ENCODE data around the gene KDM7A. TPM values are rescaled to one million over a fixed set of nuclear protein-coding genes. Genes with fewer than 3 reads are reported as not detected.

The KDM7A gene
- total and polyA plus RNA-seq, 2 of the 4 experiments (the other 2 are of a cell fraction): 1.5 to 2.3 TPM

- peak overlapping the region; percentile 79 for H2AK5ac ChIP-seq (ENCODE audit: low read depth, low read length)
- ChIA-PET CTCF (no interaction called here), POLR2A (ENCODE audit: unreplicated experiment) (no interaction called here)
- intact Hi-C loops (cut with micrococcal nuclease) (no loop called here), dilution Hi-C loops (cut with HindIII; ENCODE audit: low sequenced_read_pairs, unreplicated experiment) (no loop called here), in situ Hi-C loops (cut with MboI; ENCODE audit: low sequenced_read_pairs) (no loop called here)
- peaks cover 13% of the 10 kb centered on the region for H3K4me1 ChIP-seq (ENCODE audit: control insufficient read depth, insufficient read depth, low read length)
- H3K79me1 ChIP-seq (ENCODE audit: low read depth in 1 of 2, low read length in 2 of 2): peaks cover 0 to 17% of the 10 kb centered on the region in 2 experiments; a peak in 1 of 4 replicates
- H3K56ac ChIP-seq (ENCODE audit: extremely low read depth, insufficient read depth, low read length): no peak overlapping the region; the same call in 1 of the 2 replicates
- H3K14ac ChIP-seq (replicated peaks; ENCODE audit: low read depth, low read length): peak overlapping the region; percentile 88
- ATAC-seq (ENCODE audit: low read depth): no peak
- H3K4me2 ChIP-seq (ENCODE audit: low read depth, low read length): no peak overlapping the region
- H2BK120ac ChIP-seq (ENCODE audit: low read depth, low read length): peak overlapping the region; percentile 87; the same call in 1 of the 2 replicates
- H3K9me1 ChIP-seq (ENCODE audit: insufficient read depth, low read length): peaks cover 20% of the 10 kb centered on the region
- 80% methylated on average over 2 of the region's 11 CpGs; no CpG with 5 or more reads in 1 of the 2 experiments for WGBS, 2 experiments (ENCODE audit: extremely low coverage in 2 of 2, insufficient read length in 1 of 2)
- no peak overlapping the region; the same call in 1 of the 2 replicates for H3K27ac ChIP-seq (ENCODE audit: insufficient read depth, low read length)
- H4K8ac ChIP-seq (ENCODE audit: low read depth in 2 of 2, low read length in 2 of 2): peak overlapping the region; percentile 75 to 91; a peak in 3 of 4 replicates
- peak overlapping the region; percentile 82 for H3K4ac ChIP-seq (ENCODE audit: low read depth, low read length)
- no peak overlapping the region for H3K9ac ChIP-seq (ENCODE audit: low read depth, low read length)
- peak overlapping the region; percentile 75 for H2BK20ac ChIP-seq (ENCODE audit: low read depth, low read length)
- H2AK9ac ChIP-seq (replicated peaks; ENCODE audit: low read depth, low read length, poor library complexity): no peak overlapping the region
- H4K20me1 ChIP-seq (ENCODE audit: insufficient read depth, low read length): no peaks in the 10 kb centered on the region
- H3K36me3 ChIP-seq (ENCODE audit: control insufficient read depth, insufficient read depth, low read length): peaks cover 10% of the 10 kb centered on the region
- H3K4me3 ChIP-seq (ENCODE audit: insufficient read depth, low read depth, low read length): no peak overlapping the region
- peak overlapping the region; percentile 73; the same call in 2 of the 3 replicates for H2BK15ac ChIP-seq (ENCODE audit: low read depth, low read length)
- no peak overlapping the region for H3K18ac ChIP-seq (ENCODE audit: low read depth, low read length)
- H4K91ac ChIP-seq (ENCODE audit: insufficient read depth, low read depth, low read length): peak overlapping the region; percentile 85
- DNase-seq: no peak
- H2BK5ac ChIP-seq (ENCODE audit: low read depth, low read length, poor library complexity, severe bottlenecking): no peak overlapping the region
- peak overlapping the region; percentile 71 for H2AFZ ChIP-seq (replicated peaks; ENCODE audit: low read length, poor library complexity)
- TF ChIP-seq NFE2L2 (IDR thresholded peaks at IDR 0.05; ENCODE audit: low read depth, low read length): no peak
- no peak for TF ChIP-seq MXI1 (IDR thresholded peaks at IDR 0.05; ENCODE audit: borderline replicate concordance, low read depth, low read length)
- TF ChIP-seq RCOR1 (IDR thresholded peaks at IDR 0.05; ENCODE audit: insufficient replicate concordance, low read length): no peak
- H3K9me3 ChIP-seq (ENCODE audit: control insufficient read depth, insufficient read depth, low read length): no peaks in the 10 kb centered on the region
- H3K27me3 ChIP-seq (ENCODE audit: control insufficient read depth, insufficient read depth, low read length): no peaks in the 10 kb centered on the region
- peak overlapping the region; percentile 76; the same call in 1 of the 2 replicates for H3K23ac ChIP-seq (ENCODE audit: low read depth, low read length)
- BruUV-seq (replicated peaks): no TSS peak
- no peak overlapping the region for H4K5ac ChIP-seq (ENCODE audit: low read depth, low read length)
These were observed 140.4 kb downstream of the KDM7A start for GRCh38 chr7:140036224-140036962.
